ENCODE results near the gene GNAI3.

DNA sequence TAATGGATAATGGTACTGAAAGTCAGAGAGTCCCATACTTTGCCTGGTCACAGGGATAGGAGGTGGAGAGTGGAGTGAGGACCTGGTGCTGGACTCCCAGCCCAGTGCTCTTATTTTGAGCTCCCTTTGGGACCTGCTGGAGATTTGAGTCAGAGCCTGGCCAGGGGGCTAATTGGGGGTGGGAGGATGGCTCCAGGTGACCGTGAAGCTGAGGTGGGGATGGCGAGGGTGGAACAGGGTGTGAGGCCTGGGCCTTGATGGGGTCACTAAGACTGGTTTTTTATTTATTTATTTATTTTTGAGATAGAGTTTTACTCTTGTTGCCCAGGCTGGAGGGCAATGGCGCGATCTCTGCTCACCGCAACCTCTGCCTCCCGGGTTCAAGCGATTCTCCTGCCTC is 89.0 kb downstream of the GNAI3 start:
- TF ChIP-seq CEBPB (IDR thresholded peaks at IDR 0.05) (no peak), TCF12 (IDR thresholded peaks at IDR 0.05; ENCODE audit: low read depth) (no peak), CREB1 (IDR thresholded peaks at IDR 0.05; ENCODE audit: low read depth) (no peak), TAF1 (IDR thresholded peaks at IDR 0.05; ENCODE audit: low read depth) (no peak), NFIC (IDR thresholded peaks at IDR 0.05) (no peak), FOXM1 (IDR thresholded peaks at IDR 0.05; ENCODE audit: borderline replicate concordance, low read depth) (no peak), TEAD4 (IDR thresholded peaks at IDR 0.05) (no peak), REST (IDR thresholded peaks at IDR 0.05; ENCODE audit: low read depth) (no peak), EP300 (IDR thresholded peaks at IDR 0.05; ENCODE audit: borderline replicate concordance) (no peak), EGR1 (IDR thresholded peaks at IDR 0.05) (no peak), YY1 (IDR thresholded peaks at IDR 0.05; ENCODE audit: low read depth) (no peak), RAD21 (IDR thresholded peaks at IDR 0.05; ENCODE audit: low read depth) (no peak)
- TF ChIP-seq, protein P1, sequence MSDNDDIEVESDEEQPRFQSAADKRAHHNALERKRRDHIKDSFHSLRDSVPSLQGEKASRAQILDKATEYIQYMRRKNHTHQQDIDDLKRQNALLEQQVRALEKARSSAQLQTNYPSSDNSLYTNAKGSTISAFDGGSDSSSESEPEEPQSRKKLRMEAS (IDR thresholded peaks at IDR 0.05) = no peak
- TF ChIP-seq, protein P2, sequence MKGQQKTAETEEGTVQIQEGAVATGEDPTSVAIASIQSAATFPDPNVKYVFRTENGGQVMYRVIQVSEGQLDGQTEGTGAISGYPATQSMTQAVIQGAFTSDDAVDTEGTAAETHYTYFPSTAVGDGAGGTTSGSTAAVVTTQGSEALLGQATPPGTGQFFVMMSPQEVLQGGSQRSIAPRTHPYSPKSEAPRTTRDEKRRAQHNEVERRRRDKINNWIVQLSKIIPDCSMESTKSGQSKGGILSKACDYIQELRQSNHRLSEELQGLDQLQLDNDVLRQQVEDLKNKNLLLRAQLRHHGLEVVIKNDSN (IDR thresholded peaks at IDR 0.05) = no peak

All from Ishikawa (cell line).